COLO829 (cell line): Measurements from ENCODE around the gene ELF1.
"Not testable (repeated sequence)": the region's sequence is repeated elsewhere in the genome, so short reads cannot be mapped to it uniquely, and the experiment has no call there.

Experiments used
- DNase-seq: peaks from one replicate; pipeline ENCODE4 v3.0.0; 2012; ENCODE audit warnings: low spot score

The ELF1 gene

GRCh38 chr13:40981361-40981760, 37.8 kb downstream of the ELF1 start:
- no peak for DNase-seq

GRCh38 chr13:40980461-40980860, 38.7 kb downstream of the ELF1 start:
- DNase-seq: no peak

GRCh38 chr13:40979232-40979631, 39.9 kb downstream of the ELF1 start:
- no peak for DNase-seq

GRCh38 chr13:40978109-40978508, 41.0 kb downstream of the ELF1 start:
- not testable (repeated sequence) for DNase-seq

- no peak for DNase-seq
These were observed 43.7 kb downstream of the ELF1 start for GRCh38 chr13:40975441-40975840.

- DNase-seq: peak; percentile 42
These were observed 44.4 kb downstream of the ELF1 start for GRCh38 chr13:40974460-40975407.

- no peak for DNase-seq
These were observed 45.7 kb downstream of the ELF1 start for GRCh38 chr13:40973409-40973808.

- DNase-seq: no peak
These were observed 47.8 kb downstream of the ELF1 start for GRCh38 chr13:40971321-40971720.

GRCh38 chr13:40970803-40971202, 48.3 kb downstream of the ELF1 start:
- no peak for DNase-seq

- no peak for DNase-seq
These were observed 49.8 kb downstream of the ELF1 start for GRCh38 chr13:40969169-40969901.

GRCh38 chr13:40968416-40969000, 50.6 kb downstream of the ELF1 start:
- DNase-seq: no peak

GRCh38 chr13:40966298-40966697, 52.8 kb downstream of the ELF1 start:
- no peak for DNase-seq

GRCh38 chr13:40963927-40964326, 55.2 kb downstream of the ELF1 start:
- peak; percentile 33 for DNase-seq

GRCh38 chr13:40961826-40962225, 57.3 kb downstream of the ELF1 start:
- DNase-seq: no peak

- no peak for DNase-seq
These were observed 57.9 kb downstream of the ELF1 start for GRCh38 chr13:40961214-40961613.

- no peak for DNase-seq
These were observed 58.4 kb downstream of the ELF1 start for GRCh38 chr13:40960716-40961115.

- no peak for DNase-seq
These were observed 60.5 kb downstream of the ELF1 start for GRCh38 chr13:40958655-40959054.

- DNase-seq: no peak
These were observed 72.6 kb downstream of the ELF1 start for GRCh38 chr13:40946485-40946884.

GRCh38 chr13:40943073-40943472, 76.0 kb downstream of the ELF1 start:
- DNase-seq: no peak

- DNase-seq: no peak
These were observed 77.5 kb downstream of the ELF1 start for GRCh38 chr13:40941581-40941980.

- DNase-seq: no peak
These were observed 78.3 kb downstream of the ELF1 start for GRCh38 chr13:40940841-40941240.

- DNase-seq: no peak
These were observed 85.5 kb downstream of the ELF1 start for GRCh38 chr13:40933508-40934204.
